ENCODE results near the gene PYCR2. TPM values are rescaled to one million over a fixed set of nuclear protein-coding genes. Genes with fewer than 3 reads are reported as not detected.

Gene PYCR2
- total and polyA plus RNA-seq, 2 of the 8 experiments (the other 6 are each of a cell fraction or from before 2014, with no cell fraction given) = 79.3 to 84.6 TPM

GRCh38 chr1:225940385-225941151, 16.5 kb upstream of the PYCR2 start:
- peaks cover 0 to 9% (median 7%) of the 10 kb centered on the region in 4 experiments; a peak in 4 of 7 replicates for H3K27me3 ChIP-seq (replicated peaks in 1 of 4; ENCODE audit: control insufficient read depth in 3 of 4, extremely low read depth in 1 of 4, insufficient read depth in 3 of 4, low read length in 3 of 4)
- POLR2A ChIA-PET (ENCODE audit: partially characterized antibody) = interaction anchor here (1.0 to 3.4 kb wide), 6 partner anchors 10 to 163 kb away, joined by 3 to 16 read pairs (median 4); partner anchors contain the start of genes PYCR2, SRP9 and TMEM63A
- H3K23me2 ChIP-seq (ENCODE audit: low read depth, low read length) = no peaks in the 10 kb centered on the region
- H4K5ac ChIP-seq (ENCODE audit: insufficient read length, low read depth, low read length) = no peak overlapping the region
- no peaks in the 10 kb centered on the region for H3K79me1 ChIP-seq (ENCODE audit: low read depth, low read length)
- no peak overlapping the region for H4K8ac ChIP-seq (ENCODE audit: extremely low read depth, insufficient read depth, low read length)
- CTCF ChIA-PET (ENCODE audit: partially characterized antibody) = interaction anchor here (0.6 to 4.0 kb wide), 13 partner anchors 9 to 466 kb away, joined by 3 to 23 read pairs (median 4); partner anchors contain the start of gene PYCR2
- H2AK5ac ChIP-seq (ENCODE audit: low read depth, low read length) = peak overlapping the region; percentile 90; the same call in 1 of the 2 replicates
- H4K20me1 ChIP-seq (replicated peaks in 1 of 2; ENCODE audit: control insufficient read depth in 1 of 2, insufficient read depth in 2 of 2, low read length in 2 of 2) = no peaks in the 10 kb centered on the region
- no peak overlapping the region for H3K27ac ChIP-seq (ENCODE audit: low read depth, low read length)
- TF ChIP-seq SP1 (IDR thresholded peaks at IDR 0.05; ENCODE audit: low read depth, low read length) = no peak
- TF ChIP-seq SRF (IDR thresholded peaks at IDR 0.05; ENCODE audit: low read depth, low read length) = no peak
- TF ChIP-seq SIN3A (conservative IDR thresholded peaks at IDR 0.05 in 1 of 2, IDR thresholded peaks at IDR 0.05 in 1 of 2; ENCODE audit: low read depth in 1 of 2, low read length in 2 of 2) = no peak
- TF ChIP-seq POU5F1 (IDR thresholded peaks at IDR 0.05; ENCODE audit: low read depth, low read length) = no peak
- TF ChIP-seq YY1 (IDR thresholded peaks at IDR 0.05; ENCODE audit: low read depth, low read length) = no peak
- no peak for TF ChIP-seq CHD1 (IDR thresholded peaks at IDR 0.05; ENCODE audit: low read depth, low read length)
- TF ChIP-seq KDM1A (IDR thresholded peaks at IDR 0.05; ENCODE audit: borderline replicate concordance, low read length) = no peak
- no peak for TF ChIP-seq RFX5 (IDR thresholded peaks at IDR 0.05; ENCODE audit: borderline replicate concordance, low read depth, low read length)
- no peak for TF ChIP-seq JUN (IDR thresholded peaks at IDR 0.05; ENCODE audit: low read depth, low read length)
- no peak for TF ChIP-seq POLR2A (IDR thresholded peaks at IDR 0.05; ENCODE audit: control extremely low read depth in 1 of 2, low read depth in 2 of 2, low read length in 2 of 2)
- H3K4me3 ChIP-seq (ENCODE audit: extremely low read depth in 1 of 4, insufficient read depth in 2 of 4, low read depth in 3 of 4, low read length in 4 of 4) = no peak overlapping the region
- H2BK120ac ChIP-seq (replicated peaks; ENCODE audit: low read depth, low read length) = no peak overlapping the region
- no peak overlapping the region for H3K14ac ChIP-seq (ENCODE audit: insufficient read length)
- H3K56ac ChIP-seq (replicated peaks; ENCODE audit: insufficient read length, low read depth, low read length) = no peak overlapping the region
- no peak overlapping the region for H3K4ac ChIP-seq (replicated peaks; ENCODE audit: insufficient read length, low read depth, low read length)
- no peak overlapping the region for H3K18ac ChIP-seq (ENCODE audit: extremely low read depth, low read length)
- H3K9me3 ChIP-seq (ENCODE audit: insufficient read depth in 2 of 2, low read depth in 1 of 2, low read length in 1 of 2) = no peaks in the 10 kb centered on the region
- peak overlapping the region; percentile 69 for H4K91ac ChIP-seq (replicated peaks; ENCODE audit: insufficient read length, low read length)
- H3K4me1 ChIP-seq (replicated peaks in 1 of 4; ENCODE audit: control insufficient read depth in 3 of 4, insufficient read depth in 4 of 4, low read length in 3 of 4) = peaks cover 8 to 19% (median 13%) of the 10 kb centered on the region in 4 experiments
- no peak for FAIRE-seq
- H2AFZ ChIP-seq (ENCODE audit: low read length) = no peak overlapping the region
- H3K79me2 ChIP-seq (ENCODE audit: control insufficient read depth in 1 of 2, insufficient read depth in 2 of 2, low read length in 2 of 2) = no peaks in the 10 kb centered on the region
- H2BK5ac ChIP-seq (ENCODE audit: low read depth, low read length) = no peak overlapping the region
- no peaks in the 10 kb centered on the region for H3K36me3 ChIP-seq (ENCODE audit: control insufficient read depth in 2 of 4, insufficient read depth in 4 of 4, low read length in 3 of 4)
- H3K9ac ChIP-seq (replicated peaks in 1 of 4; ENCODE audit: extremely low read depth in 1 of 4, low read depth in 3 of 4, low read length in 3 of 4) = no peak overlapping the region
- H2BK15ac ChIP-seq (ENCODE audit: low read length) = peak overlapping the region; percentile 99; the same call in 1 of the 2 replicates
- H2BK20ac ChIP-seq (ENCODE audit: low read length) = no peak overlapping the region
- H3K4me2 ChIP-seq (ENCODE audit: insufficient read depth in 1 of 2, low read depth in 2 of 2, low read length in 2 of 2) = peak overlapping the region in 1 of 2 experiments; percentile 50; a peak in 1 of 4 replicates
- no peak overlapping the region for H3K23ac ChIP-seq (ENCODE audit: insufficient read length)
- no peak for DNase-seq (ENCODE audit: low read depth in 1 of 2, low spot score in 2 of 2)
- 94% methylated on average over 24 of the region's 25 CpGs; no CpG with 5 or more reads in 1 of the 2 experiments for WGBS, 2 experiments (ENCODE audit: extremely low coverage in 1 of 2, insufficient coverage in 1 of 2, insufficient read length in 1 of 2, insufficient replicate concordance in 2 of 2, low coverage in 1 of 2, low lambda C conversion rate in 2 of 2, missing lambda C conversion rate in 1 of 2)
- H2BK12ac ChIP-seq (ENCODE audit: low read depth, low read length) = peak overlapping the region; percentile 68; the same call in 1 of the 2 replicates
